GM19397 (cell line): Measurements from ENCODE around the gene COBLL1.

Experiments
- ATAC-seq: cut with Tn5 transposase; IDR thresholded peaks from one replicate; pipeline ENCODE4 v1.9.1; 2021; ENCODE audit warnings: mild to moderate bottlenecking, moderate library complexity; ENCODE audit not compliant: unreplicated experiment

Gene COBLL1

DNA sequence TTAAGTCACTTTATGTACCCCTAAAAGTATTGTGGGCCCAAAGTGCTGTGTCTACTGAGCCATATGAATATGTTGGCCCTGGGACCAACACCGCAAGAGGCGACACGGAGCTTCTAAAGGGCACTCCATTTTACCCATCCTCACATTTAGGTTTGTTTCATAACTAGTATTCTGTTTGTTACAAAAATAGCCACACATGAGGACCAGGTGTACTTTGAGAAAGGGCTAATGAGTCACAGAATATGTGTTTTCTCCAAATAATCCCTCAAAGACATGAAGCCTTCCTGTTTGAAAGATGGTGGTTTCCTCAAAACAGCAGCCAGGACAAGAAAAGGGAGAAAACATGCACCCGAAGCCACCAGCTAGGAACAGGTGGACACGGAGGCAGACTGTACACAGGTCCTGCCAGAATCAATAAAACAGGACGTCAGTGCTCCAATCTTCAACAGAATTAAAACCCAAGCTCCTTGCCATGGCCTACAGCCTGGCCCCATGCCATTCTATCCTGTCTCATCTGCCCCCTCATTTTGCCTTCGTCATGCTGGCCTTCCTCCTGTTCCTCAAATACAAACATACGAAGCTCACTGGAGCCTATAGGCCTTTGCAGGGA, 198.6 kb downstream of the COBLL1 start:
- ATAC-seq: no peak

DNA sequence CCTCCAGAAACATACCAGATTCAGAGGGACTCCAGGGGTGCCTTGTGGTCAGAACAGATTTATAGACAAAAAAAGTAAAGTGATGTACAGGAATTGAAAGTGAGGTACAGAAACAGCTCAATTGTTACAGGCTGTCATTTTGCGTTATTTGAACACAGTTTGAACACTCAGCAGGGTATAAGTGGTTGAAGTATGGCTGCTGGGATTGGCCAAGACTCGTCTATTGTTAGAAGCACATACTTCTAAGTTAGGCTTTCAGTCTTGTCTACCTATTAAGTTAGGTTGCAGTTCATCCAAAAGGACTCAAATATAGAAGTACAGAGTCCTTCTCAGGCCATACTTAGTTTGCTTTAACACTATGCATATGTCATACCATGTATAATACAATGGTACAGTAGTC, 199.4 kb downstream of the COBLL1 start:
- ATAC-seq: no peak
